Panc1 (cell line): Measurements from ENCODE around the gene BABAM2. TPM values are rescaled to one million over a fixed set of nuclear protein-coding genes. Genes with fewer than 3 reads are reported as not detected.

Experiments used
- ATAC-seq: fragments of 200-7000 bp; cut with Tn5 transposase; 2 replicates; pipeline ENCODE4 v1.9.1; 2020; ENCODE audit warnings: mild to moderate bottlenecking, moderate library complexity
- BruUV-seq: library from RNA; stranded (reverse); fragments of 400-500 nt; replicated peaks from 2 replicates; lab custom pipeline; 2021; lab: Mats Ljungman, UMichigan
- CTCF ChIA-PET: fragments of 300-600 bp; sonication (Branson Sonifier 250); formaldehyde crosslinking; loops from one replicate; lab custom pipeline; 2022; ENCODE audit warnings: antibody characterized with exemption; lab: Charles Lee
- POLR2A ChIA-PET: fragments of 300-600 bp; sonication (Branson Sonifier 250); formaldehyde crosslinking; loops from one replicate; lab custom pipeline; 2022; ENCODE audit warnings: antibody characterized with exemption; lab: Charles Lee
- DNase-seq: peaks from one replicate; pipeline ENCODE4 v3.0.0-alpha.2; 2010; ENCODE audit warnings: low read depth, low spot score
- H3K27ac ChIP-seq: 2 replicates; pipeline ENCODE4 v1.5.1; 2011; ENCODE audit warnings: mild to moderate bottlenecking, low read length, inconsistent platforms
- H3K27me3 ChIP-seq: fragments of 200-500 bp; sonication (Bioruptor generic); 2 replicates; pipeline ENCODE4 v1.6.0; 2014; ENCODE audit warnings: low read length, inconsistent platforms; ENCODE audit not compliant: control insufficient read depth, insufficient read depth
- H3K36me3 ChIP-seq: fragments of 200-500 bp; sonication (Bioruptor generic); 2 replicates; pipeline ENCODE4 v1.5.1; 2014; ENCODE audit warnings: inconsistent platforms, mild to moderate bottlenecking, low read length, moderate library complexity; ENCODE audit not compliant: control insufficient read depth, insufficient read depth
- H3K4me1 ChIP-seq: 2 replicates; pipeline ENCODE4 v1.5.1; 2011; ENCODE audit warnings: inconsistent platforms, mild to moderate bottlenecking, low read length, moderate library complexity; ENCODE audit not compliant: control insufficient read depth, insufficient read depth
- H3K4me3 ChIP-seq, 2 experiments: 2 replicates each; pipeline ENCODE4 v1.5.1; 2011 to 2012; ENCODE audit warnings: low read depth in 2 of 2, low read length in 2 of 2, mild to moderate bottlenecking in 2 of 2, inconsistent platforms in 1 of 2, moderate library complexity in 1 of 2
- H3K9me3 ChIP-seq: fragments of 200-500 bp; sonication (Bioruptor generic); 2 replicates; pipeline ENCODE4 v1.5.1; 2014; ENCODE audit warnings: low read depth, mild to moderate bottlenecking, inconsistent platforms, low read length, moderate library complexity; ENCODE audit not compliant: control insufficient read depth, insufficient read depth
- CTCF ChIP-seq: fragments of 450-650 bp; IDR thresholded peaks from 2 replicates; pipeline ENCODE4 v1.5.1; 2017; ENCODE audit warnings: mild to moderate bottlenecking
- POLR2AphosphoS5 ChIP-seq: IDR thresholded peaks from 2 replicates; pipeline ENCODE4 v1.6.1; 2012; ENCODE audit warnings: mild to moderate bottlenecking, low read depth, low read length, moderate library complexity
- REST ChIP-seq, 2 experiments: IDR thresholded peaks; 2 replicates each; pipeline ENCODE4 v1.6.1; 2011 to 2012; ENCODE audit warnings: low read depth in 2 of 2, control low read depth in 1 of 2, low read length in 1 of 2, mild to moderate bottlenecking in 1 of 2, moderate library complexity in 1 of 2; ENCODE audit not compliant: insufficient read depth in 1 of 2
- SIN3A ChIP-seq: IDR thresholded peaks from 2 replicates; pipeline ENCODE4 v1.6.1; 2012; ENCODE audit warnings: low read depth, mild to moderate bottlenecking, low read length, moderate library complexity, borderline replicate concordance; ENCODE audit not compliant: insufficient read depth
- TCF7L2 ChIP-seq: IDR thresholded peaks from 2 replicates; pipeline ENCODE4 v1.6.1; 2011; ENCODE audit warnings: mild to moderate bottlenecking, low read depth, low read length, inconsistent platforms
- in situ Hi-C: cut with HindIII; loops from 2 replicates; pipeline ENCODE4 v1.10.0; 2016; ENCODE audit warnings: low sequenced_read_pairs, low pct_unique_long_range_greater_than_20kb
- intact Hi-C: fragments of 100-400 bp; cut with micrococcal nuclease; formaldehyde crosslinking; loops from one replicate; pipeline ENCODE4 v1.10.0; 2022; ENCODE audit not compliant: unreplicated experiment
- total RNA-seq: library from RNA; stranded (reverse); gene quantifications from one replicate; pipeline ENCODE4 v1.2.1, GENCODE V29; 2021; ENCODE audit not compliant: unreplicated experiment

Gene BABAM2
- total RNA-seq, 1 experiment from 2014 or later, result 31.2 TPM

- Histone ChIP-seq H3K27me3 (no peaks in the 10 kb centered on the region), H3K4me1 (no peaks in the 10 kb centered on the region), H3K36me3 (no peaks in the 10 kb centered on the region), H3K27ac (no peak overlapping the region), H3K9me3 (peaks cover 7% of the 10 kb centered on the region; the same call in 1 of the 2 replicates), H3K4me3 (no peak overlapping the region)
- in situ Hi-C loops, result no loop called here
- BruUV-seq, result no TSS peak
- ChIA-PET POLR2A (interaction anchor here (0.6 kb wide), 1 partner anchor 266 kb away, joined by 4 read pairs; no protein-coding TSS in a partner anchor), CTCF (no interaction called here)
- ATAC-seq (no peak), DNase-seq (no peak)
- intact Hi-C loops, result no loop called here
- TF ChIP-seq SIN3A, result no peak
- TF ChIP-seq REST (IDR thresholded peaks at IDR 0.05; ENCODE audit: insufficient read depth in 1 of 2, low read depth in 2 of 2, low read length in 1 of 2), result no peak
- no peak for TF ChIP-seq POLR2AphosphoS5
- no peak for TF ChIP-seq CTCF
These were observed 37.8 kb upstream of the BABAM2 start for GRCh38 chr2:27852691-27853090.

DNA sequence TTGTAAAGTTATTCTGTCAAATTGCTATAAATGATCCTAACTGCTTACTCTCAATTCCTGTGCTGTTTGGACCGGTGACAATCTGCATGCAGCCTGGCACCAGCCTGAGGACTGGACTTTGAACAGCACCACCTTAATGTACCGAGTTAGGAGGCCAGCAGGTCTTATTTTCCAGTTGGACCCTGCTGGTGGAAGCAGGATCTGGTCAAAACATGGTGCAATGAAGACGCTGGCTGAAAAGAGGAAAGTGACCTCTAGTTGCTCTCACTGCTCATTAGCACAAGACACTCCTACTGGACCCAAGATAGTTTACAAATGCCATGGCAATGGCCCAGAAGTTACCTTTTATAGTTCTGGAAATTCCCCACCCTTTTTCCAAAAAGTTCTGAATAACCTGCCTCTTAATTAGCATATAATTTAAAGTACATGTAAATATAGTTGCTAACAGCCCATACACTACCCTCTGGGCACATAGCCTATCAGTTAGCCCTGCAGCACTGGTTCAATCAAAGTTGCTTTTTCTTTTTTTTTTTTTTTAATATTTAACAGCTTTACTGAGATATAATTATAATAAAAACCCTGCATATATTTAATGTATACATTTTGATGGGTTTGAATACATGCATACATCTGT lies 36.2 kb upstream of the BABAM2 start:
- POLR2A ChIA-PET, result no interaction called here
- ATAC-seq (no peak), DNase-seq (no peak)
- no peaks in the 10 kb centered on the region for H3K4me1 ChIP-seq
- in situ Hi-C loops, result no loop called here
- intact Hi-C loops, result no loop called here
- no peak overlapping the region for H3K4me3 ChIP-seq
- H3K27ac ChIP-seq, result no peak overlapping the region
- no peaks in the 10 kb centered on the region for H3K36me3 ChIP-seq
- TF ChIP-seq CTCF (no peak), SIN3A (no peak), TCF7L2 (no peak), REST (IDR thresholded peaks at IDR 0.05; ENCODE audit: insufficient read depth in 1 of 2, low read depth in 2 of 2, low read length in 1 of 2) (no peak), POLR2AphosphoS5 (no peak)
- H3K27me3 ChIP-seq, result no peaks in the 10 kb centered on the region
- BruUV-seq, result no TSS peak
- peaks cover 17% of the 10 kb centered on the region; the same call in 1 of the 2 replicates for H3K9me3 ChIP-seq
- CTCF ChIA-PET, result no interaction called here
